OCI-LY1 (cell line): ENCODE results near the gene CHRNG.

ENCODE experiments used
- H2AFZ ChIP-seq: fragments of 200-600 bp; sonication (generic), shearing (Covaris generic); 2 replicates; pipeline ENCODE4 v1.6.0; 2014; ENCODE audit warnings: antibody characterized with exemption, mild to moderate bottlenecking, low read length
- H3F3A ChIP-seq: fragments of 200-600 bp; sonication (generic), shearing (Covaris generic); 2 replicates; pipeline ENCODE4 v1.6.0; 2014; ENCODE audit warnings: mild to moderate bottlenecking, antibody characterized with exemption, low read length, moderate library complexity; ENCODE audit not compliant: insufficient read depth
- H3K27ac ChIP-seq: fragments of 200-600 bp; sonication (generic); 2 replicates; pipeline ENCODE4 v1.5.1; 2014; ENCODE audit warnings: low read length, mixed run types, mild to moderate bottlenecking, low read depth; ENCODE audit not compliant: poor library complexity, severe bottlenecking
- H3K27me3 ChIP-seq: fragments of 200-600 bp; sonication (generic); 2 replicates; pipeline ENCODE4 v1.6.0; 2014; ENCODE audit warnings: antibody characterized with exemption, mild to moderate bottlenecking, low read length, moderate library complexity; ENCODE audit not compliant: insufficient read depth
- H3K36me3 ChIP-seq: fragments of 200-600 bp; sonication (generic); 2 replicates; pipeline ENCODE4 v1.6.1; 2014; ENCODE audit warnings: mild to moderate bottlenecking, antibody characterized with exemption, low read length, moderate library complexity, mixed read lengths; ENCODE audit not compliant: insufficient read depth
- H3K4me1 ChIP-seq: fragments of 200-600 bp; sonication (generic); 2 replicates; pipeline ENCODE4 v1.5.1; 2014; ENCODE audit warnings: mild to moderate bottlenecking, low read length, moderate library complexity; ENCODE audit not compliant: insufficient read depth, severe bottlenecking
- H3K4me2 ChIP-seq: fragments of 200-600 bp; sonication (generic), shearing (Covaris generic); 2 replicates; pipeline ENCODE4 v1.6.1; 2014; ENCODE audit warnings: low read length
- H3K4me3 ChIP-seq: fragments of 200-600 bp; sonication (generic); 2 replicates; pipeline ENCODE4 v1.5.1; 2014; ENCODE audit warnings: low read length, low read depth, mild to moderate bottlenecking, mixed read lengths; ENCODE audit not compliant: poor library complexity, severe bottlenecking
- H3K79me2 ChIP-seq: fragments of 200-600 bp; shearing (Covaris generic); 2 replicates; pipeline ENCODE4 v1.6.1; 2016; ENCODE audit warnings: mixed run types, low read length, mixed read lengths; ENCODE audit not compliant: insufficient read depth
- H3K9ac ChIP-seq: fragments of 200-600 bp; sonication (generic), shearing (Covaris generic); 2 replicates; pipeline ENCODE4 v1.6.1; 2014; ENCODE audit warnings: mild to moderate bottlenecking, low read length, mixed read lengths
- H3K9me2 ChIP-seq: fragments of 200-600 bp; sonication (generic), shearing (Covaris generic); 2 replicates; pipeline ENCODE4 v1.6.1; 2014; ENCODE audit warnings: low read depth, mild to moderate bottlenecking, low read length, mixed read lengths
- H3K9me3 ChIP-seq: fragments of 200-600 bp; shearing (Covaris generic); 2 replicates; pipeline ENCODE4 v1.6.1; 2014; ENCODE audit warnings: low read length, mixed read lengths
- H4K20me1 ChIP-seq: fragments of 200-600 bp; sonication (generic), shearing (Covaris generic); 2 replicates; pipeline ENCODE4 v1.6.0; 2016; ENCODE audit warnings: mild to moderate bottlenecking, low read length; ENCODE audit not compliant: insufficient read depth
- EZH2 ChIP-seq: fragments of 200-600 bp; sonication (generic), shearing (Covaris generic); IDR thresholded peaks from 2 replicates; pipeline ENCODE4 v1.8.0; 2017; ENCODE audit warnings: borderline replicate concordance, mixed run types, mild to moderate bottlenecking, antibody characterized with exemption, low read length, moderate library complexity, mixed read lengths
- TF ChIP-seq, protein P1 (sequence below): fragments of 200-600 bp; sonication (generic), shearing (Covaris generic); IDR thresholded peaks from 2 replicates; pipeline ENCODE4 v1.5.1; 2017; ENCODE audit warnings: mild to moderate bottlenecking, antibody characterized with exemption, low read length, moderate library complexity, mixed read lengths

The CHRNG gene

DNA sequence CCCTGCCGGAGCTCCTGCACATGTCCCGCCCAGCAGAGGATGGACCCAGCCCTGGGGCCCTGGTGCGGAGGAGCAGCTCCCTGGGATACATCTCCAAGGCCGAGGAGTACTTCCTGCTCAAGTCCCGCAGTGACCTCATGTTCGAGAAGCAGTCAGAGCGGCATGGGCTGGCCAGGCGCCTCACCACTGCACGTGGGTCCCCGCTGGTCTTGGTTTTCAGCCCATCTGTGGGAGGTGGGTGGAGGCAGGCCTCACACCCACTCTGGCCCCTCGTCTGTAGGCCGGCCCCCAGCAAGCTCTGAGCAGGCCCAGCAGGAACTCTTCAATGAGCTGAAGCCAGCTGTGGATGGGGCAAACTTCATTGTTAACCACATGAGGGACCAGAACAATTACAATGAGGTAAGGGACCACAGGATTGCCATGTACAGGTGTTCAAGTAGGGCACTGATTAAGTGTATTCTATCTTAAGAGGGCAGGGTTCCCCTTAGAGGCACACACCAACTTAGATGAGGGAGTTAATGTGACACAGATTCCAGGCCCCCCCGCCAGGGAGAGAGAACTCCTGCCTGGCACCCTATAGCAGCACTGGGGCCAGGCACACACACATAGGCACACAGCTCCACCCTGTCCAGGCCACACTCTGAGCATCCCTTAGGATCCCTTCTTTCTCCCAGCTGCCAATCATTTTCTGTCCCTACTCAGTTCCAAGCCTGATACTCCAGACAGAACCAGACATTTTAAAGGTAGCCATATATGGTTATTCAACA, 5.4 kb upstream of the CHRNG start:
- Histone ChIP-seq H3K4me1 (peaks cover 8% of the 10 kb centered on the region), H3K27ac (no peak overlapping the region), H3K9me3 (no peaks in the 10 kb centered on the region), H3K9me2 (no peaks in the 10 kb centered on the region), H3K4me3 (no peak overlapping the region), H3K79me2 (no peaks in the 10 kb centered on the region), H3F3A (no peaks in the 10 kb centered on the region), H3K9ac (no peak overlapping the region), H2AFZ (no peak overlapping the region), H3K36me3 (no peaks in the 10 kb centered on the region), H3K27me3 (peaks cover 15% of the 10 kb centered on the region; the same call in 1 of the 2 replicates), H4K20me1 (no peaks in the 10 kb centered on the region), H3K4me2 (no peak overlapping the region)
- TF ChIP-seq, protein P1, sequence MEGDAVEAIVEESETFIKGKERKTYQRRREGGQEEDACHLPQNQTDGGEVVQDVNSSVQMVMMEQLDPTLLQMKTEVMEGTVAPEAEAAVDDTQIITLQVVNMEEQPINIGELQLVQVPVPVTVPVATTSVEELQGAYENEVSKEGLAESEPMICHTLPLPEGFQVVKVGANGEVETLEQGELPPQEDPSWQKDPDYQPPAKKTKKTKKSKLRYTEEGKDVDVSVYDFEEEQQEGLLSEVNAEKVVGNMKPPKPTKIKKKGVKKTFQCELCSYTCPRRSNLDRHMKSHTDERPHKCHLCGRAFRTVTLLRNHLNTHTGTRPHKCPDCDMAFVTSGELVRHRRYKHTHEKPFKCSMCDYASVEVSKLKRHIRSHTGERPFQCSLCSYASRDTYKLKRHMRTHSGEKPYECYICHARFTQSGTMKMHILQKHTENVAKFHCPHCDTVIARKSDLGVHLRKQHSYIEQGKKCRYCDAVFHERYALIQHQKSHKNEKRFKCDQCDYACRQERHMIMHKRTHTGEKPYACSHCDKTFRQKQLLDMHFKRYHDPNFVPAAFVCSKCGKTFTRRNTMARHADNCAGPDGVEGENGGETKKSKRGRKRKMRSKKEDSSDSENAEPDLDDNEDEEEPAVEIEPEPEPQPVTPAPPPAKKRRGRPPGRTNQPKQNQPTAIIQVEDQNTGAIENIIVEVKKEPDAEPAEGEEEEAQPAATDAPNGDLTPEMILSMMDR, result no peak
- no peak for TF ChIP-seq EZH2

DNA sequence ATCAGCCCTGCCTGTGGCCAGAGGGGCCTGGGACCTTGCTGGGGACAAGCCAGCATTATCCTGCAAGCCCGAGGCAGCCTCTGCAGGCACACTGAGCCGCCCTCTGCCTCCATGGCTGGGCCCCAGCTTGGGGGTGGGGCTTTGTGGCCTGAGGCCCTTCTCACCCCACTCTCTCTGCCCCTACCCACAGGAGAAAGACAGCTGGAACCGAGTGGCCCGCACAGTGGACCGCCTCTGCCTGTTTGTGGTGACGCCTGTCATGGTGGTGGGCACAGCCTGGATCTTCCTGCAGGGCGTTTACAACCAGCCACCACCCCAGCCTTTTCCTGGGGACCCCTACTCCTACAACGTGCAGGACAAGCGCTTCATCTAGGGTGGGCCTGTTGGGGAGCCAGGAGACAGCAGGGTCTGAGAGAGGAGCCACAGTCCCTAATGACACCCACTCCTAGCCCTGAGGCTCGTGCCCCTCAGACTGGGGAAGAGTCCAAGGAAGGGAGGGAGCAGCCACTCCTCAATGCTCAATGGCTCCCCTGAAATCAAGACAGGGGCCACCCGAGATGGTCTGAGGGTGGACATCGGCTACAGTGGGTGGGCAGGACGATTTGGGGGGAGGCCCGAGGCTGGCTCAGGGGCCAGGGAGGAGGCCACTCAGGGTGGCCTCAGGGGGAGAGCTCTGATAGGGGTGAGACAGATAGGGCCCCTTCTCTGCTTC, 4.4 kb upstream of the CHRNG start:
- Histone ChIP-seq H3K36me3 (no peaks in the 10 kb centered on the region), H3F3A (no peaks in the 10 kb centered on the region), H3K9me3 (no peaks in the 10 kb centered on the region), H3K4me3 (no peak overlapping the region), H3K9ac (no peak overlapping the region), H3K4me2 (no peak overlapping the region), H3K4me1 (peaks cover 8% of the 10 kb centered on the region), H4K20me1 (no peaks in the 10 kb centered on the region), H3K27ac (no peak overlapping the region), H2AFZ (no peak overlapping the region), H3K27me3 (peaks cover 15% of the 10 kb centered on the region; the same call in 1 of the 2 replicates), H3K79me2 (no peaks in the 10 kb centered on the region), H3K9me2 (no peaks in the 10 kb centered on the region)
- TF ChIP-seq, protein P1, result no peak
- no peak for TF ChIP-seq EZH2

DNA sequence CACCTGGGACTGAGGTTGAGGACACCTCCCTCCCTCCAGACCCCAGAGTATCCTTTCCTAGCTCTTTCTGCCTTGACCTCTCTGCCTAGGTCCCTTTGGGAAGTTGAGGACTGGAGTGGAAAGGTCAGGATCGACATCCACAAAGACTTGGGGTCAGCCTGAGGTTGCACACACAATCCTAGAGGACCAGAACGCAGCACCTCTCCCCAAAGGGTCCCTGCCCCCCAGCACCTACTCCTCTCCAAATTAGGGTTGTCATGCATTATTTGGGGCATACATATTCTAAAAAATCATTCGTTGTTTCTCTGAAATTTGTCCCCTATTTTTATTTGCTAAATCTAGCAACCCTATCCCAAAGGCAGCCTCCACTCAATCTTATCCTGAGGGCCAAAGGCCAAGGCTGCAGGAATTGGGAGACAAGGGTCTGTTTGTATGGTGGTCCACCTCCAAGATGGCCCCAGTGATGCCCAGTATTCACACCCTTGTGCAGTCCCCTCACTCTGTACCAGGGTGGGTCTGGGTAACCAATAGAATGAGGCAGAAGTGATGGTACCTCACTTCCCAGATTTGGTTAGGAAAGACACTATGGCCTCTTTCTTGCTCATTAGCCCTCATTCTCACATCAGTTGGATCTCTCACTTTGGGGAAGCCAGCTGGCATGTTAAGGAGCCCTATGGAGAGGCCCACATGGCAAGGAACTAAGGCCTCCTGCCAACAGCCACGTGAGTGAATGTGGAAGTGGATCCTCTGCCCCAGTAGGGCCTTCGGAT, 3.5 kb upstream of the CHRNG start:
- Histone ChIP-seq H3K9me2 (no peaks in the 10 kb centered on the region), H3K4me2 (no peak overlapping the region), H2AFZ (no peak overlapping the region), H3K79me2 (no peaks in the 10 kb centered on the region), H3F3A (no peaks in the 10 kb centered on the region), H3K4me1 (peaks cover 8% of the 10 kb centered on the region), H3K27ac (no peak overlapping the region), H3K27me3 (peaks cover 9% of the 10 kb centered on the region; the same call in 1 of the 2 replicates), H3K9me3 (no peaks in the 10 kb centered on the region), H3K9ac (no peak overlapping the region), H3K36me3 (no peaks in the 10 kb centered on the region), H3K4me3 (no peak overlapping the region), H4K20me1 (no peaks in the 10 kb centered on the region)
- TF ChIP-seq EZH2, result no peak
- TF ChIP-seq, protein P1, result no peak
